GM19397 (cell line): ENCODE measurements around the gene PRRT4.

Experiments
- ATAC-seq: cut with Tn5 transposase; IDR thresholded peaks from one replicate; pipeline ENCODE4 v1.9.1; 2021; ENCODE audit warnings: mild to moderate bottlenecking, moderate library complexity; ENCODE audit not compliant: unreplicated experiment

PRRT4 gene

GRCh38 chr7:128376077-128376476 lies 14.6 kb upstream of the PRRT4 start:
- no peak for ATAC-seq

- no peak for ATAC-seq
Measured at GRCh38 chr7:128374041-128374440, 12.6 kb upstream of the PRRT4 start.

GRCh38 chr7:128373606-128374005 lies 12.1 kb upstream of the PRRT4 start:
- no peak for ATAC-seq

GRCh38 chr7:128370491-128370890 lies 9.0 kb upstream of the PRRT4 start:
- ATAC-seq = no peak

GRCh38 chr7:128366986-128367385 lies 5.5 kb upstream of the PRRT4 start:
- ATAC-seq = no peak

GRCh38 chr7:128366300-128366699 lies 4.8 kb upstream of the PRRT4 start:
- ATAC-seq = no peak

- ATAC-seq = no peak
Measured at GRCh38 chr7:128365432-128365831, 3.9 kb upstream of the PRRT4 start.

GRCh38 chr7:128364166-128364870 lies 2.8 kb upstream of the PRRT4 start:
- ATAC-seq = no peak

- ATAC-seq = no peak
Measured at GRCh38 chr7:128363261-128363721, 1.8 kb upstream of the PRRT4 start.

- no peak for ATAC-seq
Measured at GRCh38 chr7:128362670-128363069, 1.2 kb upstream of the PRRT4 start.

- no peak for ATAC-seq
Measured at GRCh38 chr7:128360359-128360678, 1.2 kb downstream of the PRRT4 start.

GRCh38 chr7:128359939-128360338 lies 1.6 kb downstream of the PRRT4 start:
- no peak for ATAC-seq

- ATAC-seq = no peak
Measured at GRCh38 chr7:128359336-128359735, 2.2 kb downstream of the PRRT4 start.

GRCh38 chr7:128358233-128358632 lies 3.3 kb downstream of the PRRT4 start:
- ATAC-seq = no peak

- ATAC-seq = no peak
Measured at GRCh38 chr7:128357217-128357613, 4.3 kb downstream of the PRRT4 start.

- ATAC-seq = no peak
Measured at GRCh38 chr7:128356546-128357216, 4.8 kb downstream of the PRRT4 start.

GRCh38 chr7:128353610-128354009 lies 7.9 kb downstream of the PRRT4 start:
- ATAC-seq = no peak

GRCh38 chr7:128353189-128353588 lies 8.3 kb downstream of the PRRT4 start:
- ATAC-seq = no peak

GRCh38 chr7:128352636-128353035 lies 8.9 kb downstream of the PRRT4 start:
- ATAC-seq = no peak

GRCh38 chr7:128352153-128352537 lies 9.3 kb downstream of the PRRT4 start:
- ATAC-seq = no peak

- ATAC-seq = no peak
Measured at GRCh38 chr7:128351296-128352152, 10.0 kb downstream of the PRRT4 start.
